HUES48 (cell line): ENCODE results near the gene NPHP4.

Experiments
- H3K27ac ChIP-seq: one replicate; pipeline ENCODE4 v1.7.0; 2013; ENCODE audit warnings: low read depth, low read length, inconsistent platforms
- H3K27me3 ChIP-seq: 2 replicates; pipeline ENCODE4 v1.6.1; 2013; ENCODE audit warnings: mild to moderate bottlenecking, low read length; ENCODE audit not compliant: control insufficient read depth, insufficient read depth
- H3K36me3 ChIP-seq: 2 replicates; pipeline ENCODE4 v1.6.1; 2013; ENCODE audit warnings: low read length; ENCODE audit not compliant: control insufficient read depth, insufficient read depth
- H3K4me1 ChIP-seq: 2 replicates; pipeline ENCODE4 v1.6.1; 2013; ENCODE audit warnings: mild to moderate bottlenecking, low read length; ENCODE audit not compliant: control insufficient read depth, insufficient read depth
- H3K4me3 ChIP-seq: 2 replicates; pipeline ENCODE4 v1.5.1; 2013; ENCODE audit warnings: mild to moderate bottlenecking, low read depth, low read length
- H3K9ac ChIP-seq: 2 replicates; pipeline ENCODE4 v1.6.1; 2013; ENCODE audit warnings: mild to moderate bottlenecking, low read depth, low read length, moderate library complexity
- H3K9me3 ChIP-seq: 2 replicates; pipeline ENCODE4 v1.6.1; 2013; ENCODE audit warnings: low read length; ENCODE audit not compliant: control insufficient read depth, insufficient read depth

Gene NPHP4

DNA sequence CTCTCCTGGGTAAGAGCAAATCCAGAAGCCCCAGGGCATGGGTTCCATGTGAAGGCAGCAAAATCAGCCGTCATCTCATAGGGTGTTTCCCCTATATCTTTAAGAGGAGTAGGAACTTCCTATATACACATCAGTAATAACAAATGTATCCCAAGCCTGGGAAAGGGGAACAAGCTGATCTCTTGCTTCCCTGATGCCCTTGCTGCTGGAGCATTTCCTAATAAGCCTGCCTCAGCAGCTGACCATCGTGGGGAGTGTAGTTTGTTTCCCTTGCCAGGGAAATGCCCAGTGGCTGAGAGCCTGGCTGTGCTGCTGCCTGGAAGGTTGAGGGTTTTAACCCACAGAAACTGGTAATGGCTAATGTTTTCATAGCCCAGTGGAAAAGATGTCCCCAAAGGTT, 177.0 kb downstream of the NPHP4 start:
- H3K4me1 ChIP-seq: peaks cover 3% of the 10 kb centered on the region; the same call in 1 of the 2 replicates
- H3K27me3 ChIP-seq: no peaks in the 10 kb centered on the region
- no peak overlapping the region for H3K4me3 ChIP-seq
- no peaks in the 10 kb centered on the region for H3K36me3 ChIP-seq
- H3K27ac ChIP-seq: no peak overlapping the region
- H3K9me3 ChIP-seq: peaks cover 6% of the 10 kb centered on the region; the same call in 1 of the 2 replicates
- no peak overlapping the region for H3K9ac ChIP-seq

DNA sequence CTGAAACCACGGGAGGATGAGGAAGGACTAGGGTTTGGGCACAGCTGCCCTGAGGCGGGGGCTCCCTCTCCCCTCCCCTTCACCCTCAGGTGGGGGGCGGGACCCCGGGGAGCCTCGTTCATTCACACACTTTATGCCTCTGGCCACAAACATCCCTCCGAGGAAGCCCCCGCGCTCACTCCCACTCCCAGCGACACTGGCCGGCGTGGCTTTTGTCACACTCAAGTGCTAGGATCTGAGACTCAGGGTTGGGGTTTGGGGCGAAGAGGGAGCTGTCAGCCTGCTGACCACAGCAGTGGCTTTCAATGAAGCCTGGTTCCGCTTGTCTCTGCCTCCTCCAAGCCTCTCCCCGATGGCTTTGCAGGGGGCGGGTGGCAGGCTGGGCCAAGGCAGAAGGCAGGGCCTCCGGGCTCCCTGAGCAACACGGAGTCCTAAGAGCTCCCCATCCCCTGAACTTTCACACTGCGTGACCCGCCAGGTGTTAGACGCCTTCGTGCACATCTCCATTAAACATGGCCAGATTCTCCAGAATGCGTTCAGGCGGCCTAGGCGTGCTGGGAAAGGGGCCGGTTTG, 178.1 kb downstream of the NPHP4 start:
- Histone ChIP-seq H3K4me1 (peaks cover 3% of the 10 kb centered on the region; the same call in 1 of the 2 replicates), H3K9me3 (peaks cover 6% of the 10 kb centered on the region; the same call in 1 of the 2 replicates), H3K9ac (no peak overlapping the region), H3K4me3 (no peak overlapping the region), H3K27ac (no peak overlapping the region), H3K27me3 (no peaks in the 10 kb centered on the region), H3K36me3 (no peaks in the 10 kb centered on the region)

DNA sequence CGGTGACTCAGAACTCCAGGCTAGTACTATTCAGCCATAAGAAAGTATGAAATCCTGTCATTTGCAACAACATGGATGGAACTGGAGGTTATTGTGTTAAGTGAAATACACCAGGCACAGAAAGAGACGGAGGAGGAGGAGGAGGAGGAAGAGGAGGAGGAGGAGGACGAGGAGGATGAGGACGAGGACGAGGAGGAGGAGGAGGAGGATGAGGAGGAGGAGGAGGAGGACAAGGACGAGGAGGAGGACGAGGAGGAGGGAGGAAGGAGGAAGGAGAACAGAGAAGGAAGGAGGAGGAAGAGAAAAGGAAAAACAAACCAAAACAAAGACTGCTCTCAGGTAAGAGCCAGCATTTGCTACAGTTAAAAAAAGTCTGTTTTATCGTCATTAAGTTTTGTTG, 178.7 kb downstream of the NPHP4 start:
- Histone ChIP-seq H3K4me3 (no peak overlapping the region), H3K9me3 (peaks cover 3% of the 10 kb centered on the region; the same call in 1 of the 2 replicates), H3K27me3 (no peaks in the 10 kb centered on the region), H3K4me1 (peaks cover 3% of the 10 kb centered on the region; the same call in 1 of the 2 replicates), H3K9ac (no peak overlapping the region), H3K36me3 (no peaks in the 10 kb centered on the region), H3K27ac (no peak overlapping the region)
